HepG2 (cell line): ENCODE data around the gene OGFOD3. TPM values are rescaled to one million over a fixed set of nuclear protein-coding genes. Genes with fewer than 3 reads are reported as not detected.

ENCODE experiments used
- ATAC-seq: fragments of 200-7000 bp; cut with Tn5 transposase; 3 replicates; pipeline ENCODE4 v1.9.1; 2020; ENCODE audit warnings: mild to moderate bottlenecking, moderate library complexity
- BruUV-seq: library from RNA; stranded (reverse); fragments of 400-500 nt; replicated peaks from 2 replicates; lab custom pipeline; 2021; lab: Mats Ljungman, UMichigan
- CTCF ChIA-PET: fragments of 300-600 bp; formaldehyde crosslinking; extraction: SDS; loops from one replicate; lab custom pipeline; 2021; ENCODE audit warnings: low total read pairs, inconsistent platforms, low intra/inter-chr PET ratio; lab: Yijun Ruan, JAX
- POLR2A ChIA-PET: fragments of 350-600 bp; sonication (Branson Sonifier 250); formaldehyde crosslinking; loops from one replicate; lab custom pipeline; 2020; ENCODE audit warnings: antibody characterized with exemption, inconsistent platforms; lab: Yijun Ruan, JAX
- DNase-seq: peaks from one replicate; pipeline ENCODE4 v3.0.0-alpha.2; 2015; ENCODE audit warnings: low spot score
- FAIRE-seq: peaks from 3 replicates; lab custom pipeline; 2011; peaks lifted over from hg19 to GRCh38; lab: Jason Lieb, UNC
- H2AFZ ChIP-seq: one replicate; pipeline ENCODE4 v1.6.1; 2011; ENCODE audit warnings: low read length, inconsistent platforms
- H3K27ac ChIP-seq: fragments of 300-600 bp; 3 replicates; pipeline ENCODE4 v1.8.0; 2011; ENCODE audit warnings: mixed run types, mild to moderate bottlenecking, mixed read lengths, low read length, inconsistent platforms; ENCODE audit not compliant: insufficient read depth; ENCODE audit errors: extremely low read length
- H3K27me3 ChIP-seq, 2 experiments: fragments of 200-600 bp in 1 of 2; 2 replicates in 1 of 2; 3 replicates in 1 of 2; pipeline versions ENCODE4 v1.6.0 to v1.8.0; 2011; ENCODE audit warnings: low read length in 2 of 2, mild to moderate bottlenecking in 2 of 2, moderate library complexity in 2 of 2, inconsistent platforms in 1 of 2; ENCODE audit not compliant: insufficient read depth in 2 of 2, control insufficient read depth in 1 of 2
- H3K36me3 ChIP-seq, 2 experiments: fragments of 200-600 bp in 1 of 2; replicated peaks in 1 of 2; 2 replicates in 1 of 2; 3 replicates in 1 of 2; pipeline versions ENCODE4 v1.5.1 to v1.8.0; 2011; ENCODE audit warnings: low read length in 2 of 2, inconsistent platforms in 1 of 2; ENCODE audit not compliant: insufficient read depth in 2 of 2, control insufficient read depth in 1 of 2
- H3K4me1 ChIP-seq: 2 replicates; pipeline ENCODE4 v1.5.1; 2012; ENCODE audit warnings: low read length, inconsistent platforms; ENCODE audit not compliant: insufficient read depth
- H3K4me2 ChIP-seq: 2 replicates; pipeline ENCODE4 v1.6.0; 2011; ENCODE audit warnings: low read depth, low read length, inconsistent platforms
- H3K4me3 ChIP-seq, 3 experiments: fragments of 200-600 bp in 1 of 3; sonication (generic), shearing (Covaris generic) in 1 of 3; replicated peaks in 1 of 3; 2 replicates each; pipeline ENCODE4 v1.5.1; 2011 to 2016; ENCODE audit warnings: low read length in 3 of 3, inconsistent platforms in 2 of 3, low read depth in 2 of 3, mild to moderate bottlenecking in 2 of 3, control low read depth in 1 of 3, mixed read lengths in 1 of 3; ENCODE audit not compliant: insufficient read depth in 1 of 3
- H3K79me2 ChIP-seq: one replicate; pipeline ENCODE4 v1.6.1; 2011; ENCODE audit warnings: low read length, inconsistent platforms; ENCODE audit not compliant: insufficient read depth
- H3K9ac ChIP-seq: 2 replicates; pipeline ENCODE4 v1.6.0; 2011; ENCODE audit warnings: mild to moderate bottlenecking, low read depth, low read length, inconsistent platforms; ENCODE audit not compliant: insufficient read depth
- H3K9me3 ChIP-seq: 2 replicates; pipeline ENCODE4 v1.5.1; 2012; ENCODE audit warnings: mild to moderate bottlenecking, low read length
- H4K20me1 ChIP-seq: 2 replicates; pipeline ENCODE4 v1.6.0; 2011; ENCODE audit warnings: inconsistent platforms, mild to moderate bottlenecking, low read length, moderate library complexity; ENCODE audit not compliant: insufficient read depth
- AHR ChIP-seq: IDR thresholded peaks from 2 replicates; pipeline ENCODE4 v1.6.1; 2018; ENCODE audit warnings: missing genetic modification reagents, missing compliant biosample characterization
- ARNT2 ChIP-seq: sonication (generic); formaldehyde crosslinking; IDR thresholded peaks from 2 replicates; pipeline ENCODE4 v1.8.0; 2022; ENCODE audit warnings: mild to moderate bottlenecking, low read depth, missing genetic modification reagents, moderate library complexity
- HDAC2 ChIP-seq: sonication (generic); formaldehyde crosslinking; IDR thresholded peaks from 2 replicates; pipeline ENCODE4 v1.4.0; 2020; ENCODE audit warnings: missing genetic modification reagents
- HNRNPLL ChIP-seq: fragments of 200-400 bp; formaldehyde crosslinking; IDR thresholded peaks from 2 replicates; pipeline ENCODE4 v1.6.1; 2017; ENCODE audit warnings: mild to moderate bottlenecking, low read depth, low read length; ENCODE audit not compliant: poor library complexity, severe bottlenecking
- KDM6A ChIP-seq: IDR thresholded peaks from 2 replicates; pipeline ENCODE4 v1.6.1; 2016; ENCODE audit warnings: low read depth
- MIER3 ChIP-seq: IDR thresholded peaks from 2 replicates; pipeline ENCODE4 v1.6.1; 2016; ENCODE audit warnings: missing compliant biosample characterization, borderline replicate concordance
- MXI1 ChIP-seq: IDR thresholded peaks from 3 replicates; pipeline ENCODE4 v1.6.1; 2012; ENCODE audit warnings: low read depth, low read length, inconsistent platforms, borderline replicate concordance
- NAIF1 ChIP-seq: sonication (generic); formaldehyde crosslinking; IDR thresholded peaks from 2 replicates; pipeline ENCODE4 v1.5.0; 2020; ENCODE audit warnings: mild to moderate bottlenecking, missing genetic modification reagents, borderline replicate concordance
- NBN ChIP-seq: fragments of 450-650 bp; conservative IDR thresholded peaks from 2 replicates; pipeline ENCODE4 v1.6.1; 2017
- NKX3-1 ChIP-seq: sonication (generic); formaldehyde crosslinking; IDR thresholded peaks from 2 replicates; pipeline ENCODE4 v1.5.0; 2020; ENCODE audit warnings: missing genetic modification reagents
- STAG1 ChIP-seq: sonication (generic); formaldehyde crosslinking; IDR thresholded peaks from 2 replicates; pipeline ENCODE4 v1.4.0; 2020; ENCODE audit warnings: missing genetic modification reagents
- ZNF256 ChIP-seq: sonication (generic); formaldehyde crosslinking; conservative IDR thresholded peaks from 2 replicates; pipeline ENCODE4 v1.4.0; 2020; ENCODE audit warnings: missing genetic modification reagents
- ZNF34 ChIP-seq: sonication (generic); formaldehyde crosslinking; IDR thresholded peaks from 2 replicates; pipeline ENCODE4 v1.4.0; 2020; ENCODE audit warnings: mild to moderate bottlenecking, missing genetic modification reagents, borderline replicate concordance
- ZNF430 ChIP-seq: sonication (generic); formaldehyde crosslinking; IDR thresholded peaks from 2 replicates; pipeline ENCODE4 v1.9.0; 2021; ENCODE audit warnings: mild to moderate bottlenecking, missing genetic modification reagents
- ZNF781 ChIP-seq: sonication (generic); formaldehyde crosslinking; IDR thresholded peaks from 2 replicates; pipeline ENCODE4 v1.5.1; 2020; ENCODE audit warnings: borderline replicate concordance, mild to moderate bottlenecking, missing genetic modification reagents; ENCODE audit errors: not compliant biosample characterization
- WGBS: methylation state at CpG from one replicate; pipeline ENCODE4 v1.1.6; 2017; ENCODE audit warnings: low lambda C conversion rate; 5-methylcytosine and 5-hydroxymethylcytosine counted together
- in situ Hi-C: cut with HindIII; loops from 2 replicates; pipeline ENCODE4 v1.10.0; 2017; ENCODE audit warnings: low pct_unique_long_range_greater_than_20kb; ENCODE audit not compliant: extremely low pct_ligation_motif_present
- intact Hi-C: fragments of 100-400 bp; cut with micrococcal nuclease; formaldehyde crosslinking; loops from one replicate; pipeline ENCODE4 v1.10.0; 2022; ENCODE audit not compliant: unreplicated experiment
- polyA plus RNA-seq, 8 experiments: library from polyadenylated mRNA; depleted of rRNA in 3 of 8; stranded (reverse) in 7 of 8; unstranded in 1 of 8; fragments of >200 nt; fragmentation: Illumina TruSeq in 4 of 8; extraction: Trizol in 4 of 8; gene quantifications; 2 replicates each; pipeline versions ENCODE4 v1.2.1 to v1.2.3, GENCODE V29; 2011 to 2016; ENCODE audit warnings: low read depth in 4 of 8, missing spikeins in 1 of 8, mixed read lengths in 1 of 8; ENCODE audit not compliant: insufficient read depth in 1 of 8
- total RNA-seq, 5 experiments: library from RNA; depleted of rRNA; stranded (reverse); fragments of >200 nt; fragmentation: Illumina TruSeq; extraction: Trizol; gene quantifications; 2 replicates each; pipeline ENCODE4 v1.2.3, GENCODE V29; 2016; ENCODE audit warnings: low read depth in 1 of 5
- TF ChIP-seq, protein P1 (sequence below): sonication (generic); formaldehyde crosslinking; IDR thresholded peaks from 2 replicates; pipeline ENCODE4 v1.4.0; 2020; ENCODE audit warnings: missing genetic modification reagents

The OGFOD3 gene
- total and polyA plus RNA-seq, 2 of the 13 experiments (the other 11 are each of a cell fraction or from before 2014, with no cell fraction given), result 40.0 to 42.1 TPM

DNA sequence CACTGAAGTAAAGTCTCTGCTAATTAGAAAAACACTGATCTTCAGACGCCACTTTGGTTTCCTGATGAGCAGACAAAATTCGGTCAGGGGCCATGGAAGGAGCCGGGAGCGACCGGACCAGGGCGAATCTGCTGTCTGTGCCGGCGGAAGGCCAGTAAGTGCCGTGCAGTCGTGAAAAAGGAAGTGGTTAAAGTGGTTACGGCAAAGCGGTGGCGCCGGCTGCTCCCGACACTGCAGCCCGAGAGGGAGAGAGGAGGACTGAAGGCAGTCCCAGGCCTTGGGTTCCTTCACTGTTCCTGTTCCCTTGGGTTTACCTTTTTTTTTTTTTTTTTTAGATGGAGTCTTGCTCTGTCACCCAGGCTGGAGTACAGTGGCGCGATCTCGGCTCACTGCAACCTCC lies 17.6 kb downstream of the OGFOD3 start:
- no peak overlapping the region for H3K9ac ChIP-seq
- H3K36me3 ChIP-seq, result peaks cover 19 to 23% of the 10 kb centered on the region in 2 experiments; a peak in 4 of 5 replicates
- H2AFZ ChIP-seq, result no peak overlapping the region
- TF ChIP-seq ZNF256 (no peak), HDAC2 (CRISPR knock-in tag) (no peak), ZNF430 (CRISPR knock-in tag) (no peak), NKX3-1 (no peak), NBN (no peak)
- no peak for DNase-seq
- no peaks in the 10 kb centered on the region for H4K20me1 ChIP-seq
- CTCF ChIA-PET, result no interaction called here
- in situ Hi-C loops (no loop called here), intact Hi-C loops (no loop called here)
- H3K79me2 ChIP-seq, result no peaks in the 10 kb centered on the region
- WGBS, result 96% methylated on average over 19 of the region's 19 CpGs
- H3K4me2 ChIP-seq, result no peak overlapping the region
- H3K9me3 ChIP-seq, result no peaks in the 10 kb centered on the region
- no peak for FAIRE-seq
- H3K27ac ChIP-seq, result no peak overlapping the region
- POLR2A ChIA-PET, result no interaction called here
- H3K4me3 ChIP-seq, result no peak overlapping the region
- no peak for ATAC-seq
- H3K27me3 ChIP-seq, result no peaks in the 10 kb centered on the region
- H3K4me1 ChIP-seq, result peaks cover 13% of the 10 kb centered on the region
- no TSS peak for BruUV-seq

DNA sequence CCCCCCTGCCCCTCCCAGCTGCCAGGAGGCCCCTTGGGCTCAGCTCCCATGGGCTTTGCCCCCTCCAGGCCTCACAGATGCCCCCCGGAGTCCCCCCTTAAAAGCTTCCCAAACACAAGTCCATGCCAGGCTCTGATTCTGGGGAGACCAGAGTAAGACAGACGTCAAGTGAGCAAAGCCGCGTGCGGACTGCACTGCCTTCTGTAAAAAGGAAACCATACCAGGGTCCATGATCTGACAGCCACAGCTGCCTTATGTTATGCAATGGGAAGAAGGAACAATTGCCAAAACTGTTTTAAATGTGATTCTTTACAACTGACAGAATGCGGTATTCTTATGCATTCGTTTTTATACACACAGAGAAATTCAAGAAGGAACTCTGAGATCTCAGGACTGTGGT lies 18.2 kb downstream of the OGFOD3 start:
- 90% methylated on average over 7 of the region's 7 CpGs for WGBS
- Histone ChIP-seq H3K4me3 (no peak overlapping the region), H3K4me1 (peaks cover 13% of the 10 kb centered on the region), H3K27me3 (no peaks in the 10 kb centered on the region), H3K27ac (no peak overlapping the region), H3K9me3 (no peaks in the 10 kb centered on the region), H3K79me2 (no peaks in the 10 kb centered on the region)
- CTCF ChIA-PET, result no interaction called here
- no peak for FAIRE-seq
- intact Hi-C loops, result no loop called here
- TF ChIP-seq NAIF1 (CRISPR knock-in tag) (no peak), ARNT2 (CRISPR knock-in tag) (no peak), MIER3 (no peak), HNRNPLL (no peak), AHR (no peak), STAG1 (CRISPR knock-in tag) (no peak), ZNF781 (no peak), MXI1 (no peak), ZNF34 (no peak), KDM6A (CRISPR knock-in tag) (no peak)
- TF ChIP-seq, protein P1, sequence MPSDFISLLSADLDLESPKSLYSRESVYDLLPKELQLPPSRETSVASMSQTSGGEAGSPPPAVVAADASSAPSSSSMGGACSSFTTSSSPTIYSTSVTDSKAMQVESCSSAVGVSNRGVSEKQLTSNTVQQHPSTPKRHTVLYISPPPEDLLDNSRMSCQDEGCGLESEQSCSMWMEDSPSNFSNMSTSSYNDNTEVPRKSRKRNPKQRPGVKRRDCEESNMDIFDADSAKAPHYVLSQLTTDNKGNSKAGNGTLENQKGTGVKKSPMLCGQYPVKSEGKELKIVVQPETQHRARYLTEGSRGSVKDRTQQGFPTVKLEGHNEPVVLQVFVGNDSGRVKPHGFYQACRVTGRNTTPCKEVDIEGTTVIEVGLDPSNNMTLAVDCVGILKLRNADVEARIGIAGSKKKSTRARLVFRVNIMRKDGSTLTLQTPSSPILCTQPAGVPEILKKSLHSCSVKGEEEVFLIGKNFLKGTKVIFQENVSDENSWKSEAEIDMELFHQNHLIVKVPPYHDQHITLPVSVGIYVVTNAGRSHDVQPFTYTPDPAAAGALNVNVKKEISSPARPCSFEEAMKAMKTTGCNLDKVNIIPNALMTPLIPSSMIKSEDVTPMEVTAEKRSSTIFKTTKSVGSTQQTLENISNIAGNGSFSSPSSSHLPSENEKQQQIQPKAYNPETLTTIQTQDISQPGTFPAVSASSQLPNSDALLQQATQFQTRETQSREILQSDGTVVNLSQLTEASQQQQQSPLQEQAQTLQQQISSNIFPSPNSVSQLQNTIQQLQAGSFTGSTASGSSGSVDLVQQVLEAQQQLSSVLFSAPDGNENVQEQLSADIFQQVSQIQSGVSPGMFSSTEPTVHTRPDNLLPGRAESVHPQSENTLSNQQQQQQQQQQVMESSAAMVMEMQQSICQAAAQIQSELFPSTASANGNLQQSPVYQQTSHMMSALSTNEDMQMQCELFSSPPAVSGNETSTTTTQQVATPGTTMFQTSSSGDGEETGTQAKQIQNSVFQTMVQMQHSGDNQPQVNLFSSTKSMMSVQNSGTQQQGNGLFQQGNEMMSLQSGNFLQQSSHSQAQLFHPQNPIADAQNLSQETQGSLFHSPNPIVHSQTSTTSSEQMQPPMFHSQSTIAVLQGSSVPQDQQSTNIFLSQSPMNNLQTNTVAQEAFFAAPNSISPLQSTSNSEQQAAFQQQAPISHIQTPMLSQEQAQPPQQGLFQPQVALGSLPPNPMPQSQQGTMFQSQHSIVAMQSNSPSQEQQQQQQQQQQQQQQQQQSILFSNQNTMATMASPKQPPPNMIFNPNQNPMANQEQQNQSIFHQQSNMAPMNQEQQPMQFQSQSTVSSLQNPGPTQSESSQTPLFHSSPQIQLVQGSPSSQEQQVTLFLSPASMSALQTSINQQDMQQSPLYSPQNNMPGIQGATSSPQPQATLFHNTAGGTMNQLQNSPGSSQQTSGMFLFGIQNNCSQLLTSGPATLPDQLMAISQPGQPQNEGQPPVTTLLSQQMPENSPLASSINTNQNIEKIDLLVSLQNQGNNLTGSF, result no peak
- TF ChIP-seq, all 625 proteins: peak for 0
- ATAC-seq (no peak), DNase-seq (no peak)
- no peak overlapping the region for H3K9ac ChIP-seq
- in situ Hi-C loops, result no loop called here
- BruUV-seq, result no TSS peak
- no peak overlapping the region for H3K4me2 ChIP-seq
- POLR2A ChIA-PET, result no interaction called here
- no peaks in the 10 kb centered on the region for H4K20me1 ChIP-seq
- H3K36me3 ChIP-seq, result peaks cover 19 to 23% of the 10 kb centered on the region in 2 experiments; a peak in 4 of 5 replicates
- no peak overlapping the region for H2AFZ ChIP-seq
